ENCODE data around the gene RAPGEF5. TPM values are rescaled to one million over a fixed set of nuclear protein-coding genes. Genes with fewer than 3 reads are reported as not detected.

RAPGEF5 gene
- total RNA-seq, 2 donors from 2014 or later: 16.7 to 23.2 TPM

DNA sequence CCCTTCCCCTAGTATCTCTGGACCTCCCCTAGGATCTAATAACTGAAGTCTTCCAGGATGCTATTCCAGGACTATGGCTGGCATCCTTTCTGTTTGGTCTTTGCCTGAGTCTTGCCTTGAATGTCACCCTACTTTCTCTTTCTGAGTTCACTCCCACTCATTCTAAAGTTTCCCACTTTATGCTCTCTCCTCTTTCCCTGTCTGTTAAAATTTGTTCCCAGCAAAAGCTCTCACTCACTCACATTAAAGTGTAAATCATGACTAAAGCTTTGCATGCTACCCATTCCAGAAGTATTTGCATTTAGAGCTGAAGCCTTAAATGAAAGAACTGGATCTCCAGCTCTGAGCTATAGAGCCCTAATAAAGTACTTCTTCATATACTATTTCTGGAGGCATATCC is 42.1 kb upstream of the RAPGEF5 start:
- Mint-ChIP-seq H3K27ac (no peak overlapping the region), H3K36me3 (ENCODE audit: low read depth) (no peaks in the 10 kb centered on the region), H3K4me3 (no peak overlapping the region), H3K9me3 (no peaks in the 10 kb centered on the region), H3K27me3 (ENCODE audit: insufficient read depth) (no peaks in the 10 kb centered on the region), H3K4me1 (peaks cover 10% of the 10 kb centered on the region)
- H3K27me3 ChIP-seq (ENCODE audit: control insufficient read depth, insufficient read depth, low read length, poor library complexity, severe bottlenecking): no peaks in the 10 kb centered on the region
- no peak for TF ChIP-seq CTCF (conservative IDR thresholded peaks at IDR 0.05)
- no peak overlapping the region for H3K9ac ChIP-seq (ENCODE audit: extremely low read depth, low read length, poor library complexity, severe bottlenecking)
- peaks cover 7% of the 10 kb centered on the region for H3K9me3 ChIP-seq (ENCODE audit: control insufficient read depth, low read length)
- DNase-seq: no peak
- no peaks in the 10 kb centered on the region for H3K36me3 ChIP-seq (ENCODE audit: control insufficient read depth, insufficient read depth, low read length)
- H3K4me3 ChIP-seq (ENCODE audit: low read length): no peak overlapping the region
- H3K27ac ChIP-seq (ENCODE audit: low read depth, low read length): no peak overlapping the region
- H3K4me1 ChIP-seq (ENCODE audit: control insufficient read depth, insufficient read depth, low read length): no peaks in the 10 kb centered on the region

DNA sequence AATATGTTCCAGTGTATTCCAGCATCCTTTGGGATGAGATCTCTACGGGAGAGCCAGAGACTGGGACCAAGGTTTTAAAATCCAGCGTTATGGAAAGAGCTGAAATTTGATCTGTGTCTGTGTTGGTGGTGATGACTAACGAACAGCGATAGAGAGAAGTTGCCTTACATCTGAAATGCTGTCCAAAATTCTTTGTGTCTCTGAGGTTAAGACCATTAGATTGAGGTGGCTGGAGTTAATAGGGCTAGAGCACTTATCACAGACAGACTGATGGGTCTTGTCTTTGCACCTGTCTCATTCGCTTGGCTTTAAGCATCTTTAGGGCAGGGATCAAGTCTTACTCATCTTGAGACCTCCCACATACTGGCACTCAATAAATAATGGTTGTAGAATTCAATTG is 41.0 kb upstream of the RAPGEF5 start:
- Histone ChIP-seq H3K9ac (ENCODE audit: extremely low read depth, low read length, poor library complexity, severe bottlenecking) (no peak overlapping the region), H3K4me3 (ENCODE audit: low read length) (no peak overlapping the region), H3K27ac (ENCODE audit: low read depth, low read length) (no peak overlapping the region), H3K36me3 (ENCODE audit: control insufficient read depth, insufficient read depth, low read length) (no peaks in the 10 kb centered on the region), H3K4me1 (ENCODE audit: control insufficient read depth, insufficient read depth, low read length) (no peaks in the 10 kb centered on the region), H3K9me3 (ENCODE audit: control insufficient read depth, low read length) (no peaks in the 10 kb centered on the region), H3K27me3 (ENCODE audit: control insufficient read depth, insufficient read depth, low read length, poor library complexity, severe bottlenecking) (no peaks in the 10 kb centered on the region)
- no peaks in the 10 kb centered on the region for H3K9me3 Mint-ChIP-seq
- no peak for TF ChIP-seq CTCF (conservative IDR thresholded peaks at IDR 0.05)
- no peak overlapping the region for H3K4me3 Mint-ChIP-seq
- H3K36me3 Mint-ChIP-seq (ENCODE audit: low read depth): no peaks in the 10 kb centered on the region
- H3K27ac Mint-ChIP-seq: no peak overlapping the region
- 66 to 80% methylated on average over 4 to 5 of the region's 5 CpGs for WGBS, 2 experiments (ENCODE audit: insufficient coverage in 1 of 2, insufficient read length in 1 of 2)
- no peak for DNase-seq
- no peaks in the 10 kb centered on the region for H3K27me3 Mint-ChIP-seq (ENCODE audit: insufficient read depth)
- H3K4me1 Mint-ChIP-seq: peaks cover 14% of the 10 kb centered on the region

DNA sequence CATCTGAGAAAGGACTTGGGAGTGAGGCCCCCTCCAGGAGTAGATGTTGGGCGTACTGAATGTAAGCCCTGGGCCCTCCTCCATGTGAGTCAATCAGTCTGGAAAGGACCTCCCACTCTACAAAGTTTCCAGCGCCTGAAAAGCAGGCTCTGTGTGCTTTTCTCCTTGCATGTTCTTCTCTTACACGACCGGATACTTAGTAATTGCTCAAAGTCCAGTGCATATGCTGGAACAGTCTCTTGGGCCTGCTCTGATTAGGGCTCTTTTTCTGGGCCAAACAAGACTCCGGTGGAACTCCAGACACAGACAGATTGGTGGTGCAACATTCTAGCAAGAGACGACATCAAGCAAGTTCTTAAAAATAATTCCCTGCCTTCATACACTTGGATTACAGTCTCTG is 38.3 kb upstream of the RAPGEF5 start:
- DNase-seq: no peak
- no peaks in the 10 kb centered on the region for H3K9me3 Mint-ChIP-seq
- Histone ChIP-seq H3K27me3 (ENCODE audit: control insufficient read depth, insufficient read depth, low read length, poor library complexity, severe bottlenecking) (no peaks in the 10 kb centered on the region), H3K9ac (ENCODE audit: extremely low read depth, low read length, poor library complexity, severe bottlenecking) (no peak overlapping the region), H3K4me1 (ENCODE audit: control insufficient read depth, insufficient read depth, low read length) (no peaks in the 10 kb centered on the region), H3K36me3 (ENCODE audit: control insufficient read depth, insufficient read depth, low read length) (no peaks in the 10 kb centered on the region), H3K27ac (ENCODE audit: low read depth, low read length) (no peak overlapping the region), H3K4me3 (ENCODE audit: low read length) (no peak overlapping the region), H3K9me3 (ENCODE audit: control insufficient read depth, low read length) (no peaks in the 10 kb centered on the region)
- H3K4me1 Mint-ChIP-seq: peaks cover 18% of the 10 kb centered on the region
- TF ChIP-seq CTCF (conservative IDR thresholded peaks at IDR 0.05): no peak
- 71 to 86% methylated on average over 2 to 6 of the region's 6 CpGs for WGBS, 2 experiments (ENCODE audit: insufficient coverage in 1 of 2, insufficient read length in 1 of 2)
- no peak overlapping the region for H3K4me3 Mint-ChIP-seq
- H3K27ac Mint-ChIP-seq: no peak overlapping the region
- H3K27me3 Mint-ChIP-seq (ENCODE audit: insufficient read depth): no peaks in the 10 kb centered on the region
- no peaks in the 10 kb centered on the region for H3K36me3 Mint-ChIP-seq (ENCODE audit: low read depth)
